NCI-H446 treated with DMSO at 0.1 percent for 48 hours (cell line): ENCODE measurements around the gene GPATCH8.
"Not testable (repeated sequence)": the region's sequence is repeated elsewhere in the genome, so short reads cannot be mapped to it uniquely, and the experiment has no call there.

ENCODE experiments used
- DNase-seq: peaks from one replicate; lab custom pipeline; 2025; lab: John Stamatoyannopoulos, UW

The GPATCH8 gene

GRCh38 chr17:44375196-44376017 lies 127.8 kb downstream of the GPATCH8 start:
- no peak for DNase-seq

DNA sequence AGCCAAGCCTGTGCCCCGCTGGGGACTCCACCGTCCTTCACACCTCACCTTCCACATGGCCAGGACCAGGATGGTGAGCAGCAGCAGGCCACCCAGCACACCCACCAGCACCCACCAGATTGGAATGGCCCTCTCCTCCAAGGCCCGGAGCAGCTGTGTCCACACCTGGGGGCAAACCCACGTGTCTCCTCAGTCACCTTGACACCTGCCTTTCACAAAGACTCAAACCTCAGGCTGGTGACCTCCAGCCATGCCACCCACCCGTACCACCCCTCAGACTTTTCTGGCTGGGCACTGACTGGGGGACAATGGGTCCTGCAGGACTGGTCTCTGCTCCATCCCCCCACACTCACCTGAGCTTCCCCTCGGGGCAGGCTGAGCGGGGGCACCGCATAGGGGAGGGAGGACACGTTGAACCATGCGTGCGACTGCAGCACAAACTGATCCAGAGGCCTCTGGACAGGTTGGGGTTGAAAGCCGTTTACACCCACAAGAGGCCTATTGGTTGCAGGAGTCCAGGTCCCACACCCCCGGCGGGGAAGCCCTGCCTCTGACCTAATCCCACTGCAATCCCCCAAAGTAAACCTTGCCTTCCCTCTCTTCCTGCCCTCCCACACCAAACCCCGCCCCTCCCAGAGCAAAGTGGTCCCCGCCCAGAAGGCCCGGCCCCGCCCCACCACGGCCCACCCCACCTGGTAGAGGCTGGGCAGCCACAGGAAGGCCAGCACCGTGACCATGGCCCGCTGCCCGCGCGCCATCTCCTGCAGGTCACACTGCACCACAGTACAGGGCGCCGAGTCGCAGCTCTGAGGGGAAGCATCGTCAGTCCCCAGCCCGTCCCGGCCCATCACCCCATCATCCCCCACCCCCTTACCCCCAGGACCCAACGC lies 128.7 kb downstream of the GPATCH8 start:
- no peak for DNase-seq

DNA sequence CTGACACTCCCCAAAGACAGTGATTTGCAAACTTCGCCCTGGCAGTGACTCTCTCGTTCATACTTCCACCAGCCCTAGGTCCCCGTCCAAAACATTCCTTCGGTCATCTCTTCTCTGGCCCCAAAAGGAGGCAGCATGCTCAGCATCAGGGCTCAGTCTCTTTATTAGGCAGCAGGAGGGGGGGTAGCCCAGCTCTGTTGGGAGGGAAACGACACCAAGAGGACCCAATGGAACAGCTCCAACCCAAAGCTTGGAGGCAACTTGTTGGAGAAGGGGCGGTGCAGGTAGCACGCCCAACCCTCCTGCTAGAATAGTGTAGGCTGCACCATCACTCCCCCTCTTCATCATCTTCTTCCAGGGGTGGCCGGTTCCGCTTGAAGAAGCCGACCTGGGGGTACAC lies 131.2 kb downstream of the GPATCH8 start:
- DNase-seq, result no peak

- DNase-seq, result not testable (repeated sequence)
These were observed 133.7 kb downstream of the GPATCH8 start for GRCh38 chr17:44369414-44370023.

GRCh38 chr17:44368391-44369243 lies 134.6 kb downstream of the GPATCH8 start:
- DNase-seq, result not testable (repeated sequence)

DNA sequence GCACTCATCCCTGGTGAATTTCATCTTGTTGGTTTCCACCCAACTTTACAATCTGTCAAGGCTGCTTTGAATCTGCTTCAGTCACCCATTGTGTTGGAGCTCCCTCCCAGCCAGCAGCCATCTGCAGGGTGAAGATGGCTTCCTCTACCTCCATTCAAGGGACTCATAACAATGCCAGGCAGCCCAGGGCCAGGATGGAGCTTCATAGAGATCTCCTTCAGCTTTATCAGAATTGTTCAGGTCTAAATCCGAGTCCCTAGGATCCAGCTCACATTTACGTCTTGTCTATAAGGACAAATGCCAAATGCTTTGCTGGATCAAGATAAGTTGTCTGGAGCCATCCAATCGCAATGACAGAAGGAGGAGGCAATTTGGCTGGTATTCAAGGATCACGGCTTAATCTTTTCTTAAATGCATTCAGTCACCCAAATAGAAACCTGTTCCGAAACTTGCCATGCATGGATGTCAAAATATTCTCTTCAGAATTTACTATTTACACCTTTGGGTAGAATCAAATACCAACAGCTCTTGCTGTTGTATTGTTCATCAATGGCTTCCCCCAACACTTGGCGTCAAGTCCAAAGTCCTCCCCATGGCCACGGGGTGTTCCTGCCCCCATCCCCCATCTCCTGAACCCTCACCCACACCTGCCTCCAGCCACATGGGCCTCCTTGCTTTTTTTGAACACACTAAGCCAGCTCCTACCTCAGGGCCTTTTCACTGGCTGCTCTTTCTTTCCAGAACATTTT lies 135.8 kb downstream of the GPATCH8 start:
- DNase-seq, result peak; percentile 48

DNA sequence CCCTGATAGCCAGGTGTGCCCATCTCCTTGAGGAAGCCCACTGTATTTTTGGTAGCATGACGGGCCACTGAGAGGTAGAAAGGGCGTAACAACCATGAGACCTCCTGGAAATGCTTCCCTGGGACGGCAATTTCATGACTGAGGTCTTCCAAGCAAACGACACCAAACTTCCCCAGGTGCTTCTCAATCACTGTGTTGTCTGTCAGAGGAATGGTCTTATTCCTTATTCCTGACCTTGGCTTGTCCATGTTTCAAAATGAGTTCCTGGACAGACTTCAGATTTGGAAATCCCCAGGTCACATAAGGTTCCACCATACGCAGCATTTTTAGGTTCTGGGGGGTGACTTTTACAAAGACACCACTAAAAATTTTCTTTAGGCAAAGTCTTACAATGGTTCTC lies 138.2 kb downstream of the GPATCH8 start:
- DNase-seq, result not testable (repeated sequence)

- no peak for DNase-seq
These were observed 139.5 kb downstream of the GPATCH8 start, which contains the start of gene FAM171A2 for GRCh38 chr17:44363613-44364159. Gene FAM171A2 (minus strand): TSS chr17:44363853. CDS start chr17:44363714, 139 bp downstream.

GRCh38 chr17:44362949-44363612 lies 140.1 kb downstream of the GPATCH8 start:
- DNase-seq, result no peak

GRCh38 chr17:44362459-44362948 lies 140.7 kb downstream of the GPATCH8 start:
- DNase-seq, result no peak

GRCh38 chr17:44361292-44362260 lies 141.6 kb downstream of the GPATCH8 start:
- no peak for DNase-seq

DNA sequence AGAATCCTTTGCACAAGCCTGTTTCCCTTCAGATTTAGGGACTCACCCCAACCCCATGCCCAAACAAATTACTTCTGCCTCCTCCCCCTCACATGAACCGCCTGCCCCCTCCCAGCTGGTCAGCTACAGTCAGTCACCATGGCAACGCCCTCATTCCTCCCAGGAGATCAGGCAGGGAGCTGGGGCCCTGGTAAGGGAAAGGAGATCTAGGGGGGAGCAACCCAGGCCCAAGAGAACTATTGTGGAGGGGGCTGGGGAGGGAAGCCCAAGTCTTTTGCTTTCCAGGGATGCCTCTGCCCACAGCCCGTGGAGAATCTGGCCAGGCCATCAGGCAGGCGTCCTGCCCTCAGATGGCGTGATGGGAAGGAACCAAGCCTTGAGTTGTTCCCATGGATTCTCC lies 142.4 kb downstream of the GPATCH8 start:
- DNase-seq, result no peak

DNA sequence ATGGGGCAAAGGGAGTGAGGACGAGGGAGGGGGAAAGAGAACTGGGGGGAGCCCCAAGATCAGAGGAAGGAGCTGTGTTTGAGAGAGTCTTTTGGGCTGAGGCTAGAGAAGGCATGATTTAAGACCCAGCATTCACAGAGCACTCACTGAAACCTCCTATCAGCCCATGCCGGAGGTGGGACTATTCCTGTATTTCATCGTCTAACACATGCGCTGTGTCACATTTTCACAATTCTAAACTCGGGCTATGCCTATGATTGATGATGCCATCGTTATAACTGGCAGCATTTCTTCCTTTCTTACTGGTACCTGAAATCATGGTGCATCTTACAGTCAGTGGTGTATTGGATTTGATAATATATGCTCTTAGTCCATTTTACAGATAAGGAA lies 143.1 kb downstream of the GPATCH8 start:
- no peak for DNase-seq

DNA sequence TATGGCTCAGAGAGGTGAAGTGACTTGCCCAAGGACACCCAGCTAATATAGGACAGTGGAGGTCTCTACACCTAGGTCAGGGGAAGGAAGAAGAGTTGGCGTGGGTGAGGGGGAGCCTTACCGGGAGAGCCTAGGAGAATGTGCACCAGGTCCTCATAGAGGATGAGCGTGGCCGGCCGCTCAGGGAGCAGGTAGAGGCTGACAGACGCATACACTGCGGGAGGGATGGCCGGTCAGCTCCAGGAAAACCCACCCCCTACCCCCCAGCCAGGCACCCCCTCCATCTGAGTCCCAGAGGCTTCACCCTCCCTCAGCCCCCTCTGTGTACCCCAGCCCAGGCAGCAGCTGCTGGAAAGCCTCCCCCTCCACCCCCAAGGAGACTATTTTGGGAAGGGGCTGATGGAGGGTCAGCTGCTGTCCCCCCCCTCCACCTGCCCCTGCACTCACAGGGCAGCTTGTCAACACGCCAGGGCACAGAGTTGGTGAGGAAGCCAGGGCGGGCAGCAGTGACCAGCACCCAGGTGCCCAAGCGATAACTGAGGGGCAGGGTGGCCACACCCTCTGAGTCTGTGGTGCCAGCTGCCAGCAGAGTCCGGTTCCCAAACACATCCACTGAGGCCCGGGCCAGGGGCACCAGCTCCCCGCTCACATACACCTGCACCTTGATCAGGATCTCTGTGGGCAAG lies 143.6 kb downstream of the GPATCH8 start:
- DNase-seq, result no peak

GRCh38 chr17:44359006-44359405 lies 144.2 kb downstream of the GPATCH8 start:
- no peak for DNase-seq

DNA sequence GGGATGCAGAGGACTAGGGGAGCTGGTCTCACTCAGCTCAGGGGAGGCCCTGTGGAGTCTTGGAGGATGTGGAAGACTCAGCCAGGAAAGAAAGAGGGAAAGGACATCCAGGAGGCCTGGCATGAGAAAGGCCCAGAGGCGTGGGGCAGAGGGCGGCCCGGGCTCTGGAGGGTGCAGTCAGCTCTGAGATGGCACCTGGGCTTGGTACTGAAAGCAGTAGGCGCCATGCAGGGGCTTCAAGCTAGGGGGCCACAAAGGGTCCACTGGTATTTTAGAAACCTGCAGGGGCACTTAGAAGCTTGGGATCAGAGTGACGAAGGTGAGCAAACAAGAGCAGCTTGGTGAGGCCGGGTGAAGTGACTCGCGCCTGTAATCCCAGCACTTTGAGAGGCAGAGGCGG lies 145.1 kb downstream of the GPATCH8 start:
- DNase-seq, result no peak

- no peak for DNase-seq
These were observed 147.0 kb downstream of the GPATCH8 start for GRCh38 chr17:44356241-44356640.

GRCh38 chr17:44355642-44356099 lies 147.5 kb downstream of the GPATCH8 start:
- DNase-seq, result no peak
